ENCODE results near the gene SLC41A3. TPM values are rescaled to one million over a fixed set of nuclear protein-coding genes. Genes with fewer than 3 reads are reported as not detected.

The SLC41A3 gene
- total RNA-seq, 1 donor from 2014 or later, result 38.6 TPM

DNA sequence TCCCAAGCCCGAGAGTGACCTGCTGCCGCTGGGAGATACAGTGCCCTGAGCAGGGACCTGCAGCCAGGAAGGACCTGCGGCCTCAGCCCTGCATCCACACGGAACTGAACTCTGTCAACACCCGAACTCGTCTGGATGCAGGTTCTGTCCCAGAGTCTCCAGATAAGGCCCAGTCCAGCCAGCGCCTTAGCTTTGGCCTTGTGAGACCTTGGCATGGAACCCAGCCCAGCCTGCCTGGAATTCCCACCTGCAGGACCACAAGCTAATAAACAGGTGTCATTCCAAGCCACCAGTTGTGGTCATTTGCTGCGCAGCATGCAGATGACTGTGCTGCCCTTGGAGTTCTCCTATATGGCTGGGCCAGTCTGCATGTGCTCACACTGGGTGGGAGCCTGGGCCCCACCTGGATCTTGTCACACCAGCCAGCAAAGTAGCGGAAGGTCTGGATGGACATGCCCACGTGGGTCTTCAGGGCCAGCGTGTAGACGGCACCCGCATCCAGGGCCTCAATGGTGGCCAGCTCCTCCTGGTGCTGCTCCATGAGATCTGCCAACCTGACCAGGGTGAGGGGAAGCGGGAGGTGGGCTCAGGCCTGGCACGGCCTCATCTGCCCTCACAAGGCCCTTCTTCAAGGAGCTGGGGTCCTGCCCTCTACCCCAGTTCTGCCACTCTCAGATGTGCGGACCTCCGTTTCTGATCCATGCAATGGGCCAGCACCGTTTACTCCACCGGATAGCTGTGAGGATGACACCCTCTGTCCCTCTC, 47.2 kb upstream of the SLC41A3 start:
- no peak overlapping the region for H3K4me3 Mint-ChIP-seq (ENCODE audit: unreplicated experiment)
- H3K9me3 Mint-ChIP-seq (ENCODE audit: unreplicated experiment), result peaks cover 15% of the 10 kb centered on the region
- H3K36me3 Mint-ChIP-seq (ENCODE audit: unreplicated experiment), result no peaks in the 10 kb centered on the region
- TF ChIP-seq CTCF (IDR thresholded peaks at IDR 0.05; ENCODE audit: partially characterized antibody, unreplicated experiment), result no peak
- peaks cover 4% of the 10 kb centered on the region for H3K27me3 Mint-ChIP-seq (ENCODE audit: unreplicated experiment)
- DNase-seq, result peak; percentile 3
- peaks cover 12% of the 10 kb centered on the region for H3K4me1 Mint-ChIP-seq (ENCODE audit: low read depth, unreplicated experiment)
- no peak overlapping the region for H3K27ac Mint-ChIP-seq (ENCODE audit: unreplicated experiment)

GRCh38 chr3:126130081-126130855, 46.3 kb upstream of the SLC41A3 start:
- Mint-ChIP-seq H3K4me3 (ENCODE audit: unreplicated experiment) (no peak overlapping the region), H3K36me3 (ENCODE audit: unreplicated experiment) (no peaks in the 10 kb centered on the region), H3K4me1 (ENCODE audit: low read depth, unreplicated experiment) (peaks cover 9% of the 10 kb centered on the region), H3K9me3 (ENCODE audit: unreplicated experiment) (peaks cover 14% of the 10 kb centered on the region), H3K27me3 (ENCODE audit: unreplicated experiment) (peaks cover 6% of the 10 kb centered on the region), H3K27ac (ENCODE audit: unreplicated experiment) (no peak overlapping the region)
- TF ChIP-seq CTCF (IDR thresholded peaks at IDR 0.05; ENCODE audit: partially characterized antibody, unreplicated experiment), result no peak
- DNase-seq, result peak; percentile 12

DNA sequence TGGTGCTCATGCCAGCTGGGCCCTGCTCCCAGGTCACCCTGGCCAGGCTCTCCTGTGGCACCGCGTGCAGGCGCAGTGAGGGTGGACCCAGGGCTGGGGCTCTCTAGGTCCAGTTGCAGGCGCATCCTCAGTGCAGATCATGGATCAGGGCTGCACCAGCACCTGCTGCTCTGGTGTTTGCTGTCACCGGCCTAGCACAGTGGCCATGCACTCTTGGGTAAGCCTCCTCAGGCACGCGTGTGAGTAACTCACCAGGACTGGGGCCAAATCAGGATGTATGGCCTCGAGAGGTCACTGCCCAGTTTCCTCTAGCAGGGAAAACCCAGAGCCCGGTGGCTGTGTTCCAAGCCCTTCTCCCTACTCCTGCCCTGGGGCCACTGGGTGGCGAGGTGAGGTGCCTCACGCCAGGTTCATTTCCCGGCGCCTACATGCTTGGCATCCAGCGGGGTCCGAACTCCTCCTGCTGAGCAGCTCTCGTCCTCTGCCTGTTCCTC, 45.5 kb upstream of the SLC41A3 start:
- H3K9me3 Mint-ChIP-seq (ENCODE audit: unreplicated experiment), result peaks cover 14% of the 10 kb centered on the region
- peak; percentile 0 for DNase-seq
- peaks cover 9% of the 10 kb centered on the region for H3K4me1 Mint-ChIP-seq (ENCODE audit: low read depth, unreplicated experiment)
- H3K36me3 Mint-ChIP-seq (ENCODE audit: unreplicated experiment), result no peaks in the 10 kb centered on the region
- no peak overlapping the region for H3K27ac Mint-ChIP-seq (ENCODE audit: unreplicated experiment)
- peaks cover 6% of the 10 kb centered on the region for H3K27me3 Mint-ChIP-seq (ENCODE audit: unreplicated experiment)
- TF ChIP-seq CTCF (IDR thresholded peaks at IDR 0.05; ENCODE audit: partially characterized antibody, unreplicated experiment), result no peak
- H3K4me3 Mint-ChIP-seq (ENCODE audit: unreplicated experiment), result no peak overlapping the region

DNA sequence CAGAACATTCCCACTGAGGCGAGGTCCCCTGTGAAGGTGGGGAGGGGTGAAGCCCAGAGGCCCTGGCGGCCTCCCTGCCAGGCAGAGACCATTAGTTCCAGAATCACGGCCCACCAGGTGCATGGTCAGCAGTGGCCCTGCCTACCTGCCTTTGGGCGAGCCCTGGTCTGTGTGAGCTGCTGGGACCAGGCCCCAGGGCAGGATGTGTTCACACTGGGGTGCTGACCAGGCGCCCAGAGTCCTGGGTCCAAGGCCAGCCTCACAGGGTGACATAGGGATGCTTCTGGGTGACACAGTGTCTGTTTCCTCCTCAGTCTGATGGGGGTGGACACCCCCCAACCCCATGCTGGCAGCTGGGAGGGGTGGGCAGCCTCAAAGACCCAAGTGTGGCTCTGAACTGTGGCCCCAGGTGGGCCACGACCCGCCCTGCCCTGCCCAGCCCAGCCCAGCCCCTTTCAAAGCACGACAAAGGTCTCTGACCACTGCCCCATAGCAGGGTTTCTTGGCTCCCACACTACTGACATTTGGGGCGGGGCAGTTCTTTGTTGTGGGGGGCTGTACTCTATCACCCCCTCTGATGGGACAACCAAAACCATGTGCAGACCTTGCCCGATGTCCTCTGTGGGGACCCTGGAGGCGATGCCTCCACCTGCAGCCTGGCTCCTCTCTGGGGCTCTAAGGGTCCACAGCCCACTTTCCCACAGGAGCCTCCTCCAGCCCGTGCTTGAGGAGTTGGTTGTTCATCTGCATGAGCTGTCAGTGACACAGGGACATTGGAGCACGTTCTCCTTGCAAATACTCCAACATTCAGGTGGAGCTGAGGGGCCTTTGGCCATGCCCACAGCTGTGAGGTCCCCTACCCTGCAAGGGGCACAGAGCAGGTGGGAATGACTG, 44.8 kb upstream of the SLC41A3 start:
- peaks cover 6% of the 10 kb centered on the region for H3K27me3 Mint-ChIP-seq (ENCODE audit: unreplicated experiment)
- peaks cover 8% of the 10 kb centered on the region for H3K4me1 Mint-ChIP-seq (ENCODE audit: low read depth, unreplicated experiment)
- DNase-seq, result no peak
- no peak overlapping the region for H3K27ac Mint-ChIP-seq (ENCODE audit: unreplicated experiment)
- no peak for TF ChIP-seq CTCF (IDR thresholded peaks at IDR 0.05; ENCODE audit: partially characterized antibody, unreplicated experiment)
- H3K4me3 Mint-ChIP-seq (ENCODE audit: unreplicated experiment), result no peak overlapping the region
- H3K36me3 Mint-ChIP-seq (ENCODE audit: unreplicated experiment), result no peaks in the 10 kb centered on the region
- peaks cover 14% of the 10 kb centered on the region for H3K9me3 Mint-ChIP-seq (ENCODE audit: unreplicated experiment)

All from glutamatergic neuron (in vitro differentiated cells).